CD4-positive, alpha-beta T cell (primary cell): ENCODE data around the gene ARPP21. TPM values are rescaled to one million over a fixed set of nuclear protein-coding genes. Genes with fewer than 3 reads are reported as not detected.

Source experiments
- ATAC-seq: fragments of 200-7000 bp; cut with Tn5 transposase; one replicate; pipeline ENCODE4 v1.10.0; 2022; ENCODE audit warnings: mild to moderate bottlenecking; ENCODE audit not compliant: poor library complexity
- CTCF ChIA-PET: fragments of 350-600 bp; sonication (Branson Sonifier 250); formaldehyde crosslinking; loops from one replicate; lab custom pipeline; 2021; ENCODE audit warnings: antibody characterized with exemption, inconsistent platforms; lab: Charles Lee
- POLR2A ChIA-PET: fragments of 350-600 bp; sonication (Branson Sonifier 250); formaldehyde crosslinking; loops from one replicate; lab custom pipeline; 2021; ENCODE audit warnings: antibody characterized with exemption, inconsistent platforms; lab: Charles Lee
- DNase-seq, 14 experiments: peaks; one replicate each; pipeline ENCODE4 v3.0.0-alpha.2; 2013 to 2020; ENCODE audit warnings: mixed read lengths in 2 of 14
- H3K27ac ChIP-seq, 2 donors: one replicate each; pipeline versions ENCODE4 v1.5.1 to v1.7.0; 2013; ENCODE audit warnings: low read length in 2 of 2, low read depth in 1 of 2, mild to moderate bottlenecking in 1 of 2
- H3K27me3 ChIP-seq, 2 experiments: 1 replicate in 1 of 2; 2 replicates in 1 of 2; pipeline versions ENCODE4 v1.6.1 to v1.7.0; 2013; ENCODE audit warnings: low read length in 2 of 2, control low read depth in 1 of 2, mild to moderate bottlenecking in 1 of 2, moderate library complexity in 1 of 2; ENCODE audit not compliant: insufficient read depth in 2 of 2, control insufficient read depth in 1 of 2
- H3K36me3 ChIP-seq: one replicate; pipeline ENCODE4 v1.6.1; 2013; ENCODE audit warnings: low read length, control low read depth; ENCODE audit not compliant: insufficient read depth
- H3K4me1 ChIP-seq: one replicate; pipeline ENCODE4 v1.6.1; 2013; ENCODE audit warnings: low read length, control low read depth; ENCODE audit not compliant: insufficient read depth
- H3K4me3 ChIP-seq: one replicate; pipeline ENCODE4 v1.5.1; 2013; ENCODE audit warnings: mild to moderate bottlenecking, low read length, moderate library complexity
- H3K9me3 ChIP-seq, 2 experiments: 1 replicate in 1 of 2; 2 replicates in 1 of 2; pipeline versions ENCODE4 v1.6.1 to v1.7.0; 2013; ENCODE audit warnings: low read length in 2 of 2, mild to moderate bottlenecking in 2 of 2, control low read depth in 1 of 2, moderate library complexity in 1 of 2; ENCODE audit not compliant: control insufficient read depth in 1 of 2, insufficient read depth in 1 of 2
- H3K27ac Mint-ChIP-seq: one replicate; pipeline ENCODE4 v1.8.0; 2020; ENCODE audit warnings: mixed read lengths
- H3K27me3 Mint-ChIP-seq: one replicate; pipeline ENCODE4 v1.8.0; 2021; ENCODE audit warnings: mixed read lengths
- H3K36me3 Mint-ChIP-seq: one replicate; pipeline ENCODE4 v1.8.0; 2021; ENCODE audit warnings: low read depth, mixed read lengths
- H3K4me1 Mint-ChIP-seq: one replicate; pipeline ENCODE4 v1.8.0; 2021; ENCODE audit warnings: low read depth, mixed read lengths
- H3K4me3 Mint-ChIP-seq: one replicate; pipeline ENCODE4 v1.8.0; 2020; ENCODE audit warnings: mild to moderate bottlenecking, mixed read lengths
- H3K9me3 Mint-ChIP-seq: one replicate; pipeline ENCODE4 v1.8.0; 2020; ENCODE audit warnings: mixed read lengths
- CTCF ChIP-seq: fragments of 200-600 bp; IDR thresholded peaks from one replicate; pipeline ENCODE4 v1.8.0; 2022; ENCODE audit warnings: antibody characterized with exemption, mild to moderate bottlenecking
- intact Hi-C, 2 experiments: fragments of 100-400 bp; cut with DNase I in 1 of 2; cut with micrococcal nuclease in 1 of 2; formaldehyde crosslinking; loops; one replicate each; pipeline versions ENCODE4 v1.15.1 to v1.9.0; 2023 to 2025; cut with DNase I, micrococcal nuclease
- total RNA-seq, 174 experiments: library from RNA in 2 of 174; stranded (reverse) in 2 of 174; gene quantifications; one replicate each; pipeline ENCODE4 v1.2.3 and lab custom pipeline; 2021 to 2026

Gene ARPP21
- total RNA-seq, 2 experiments from 2014 or later, result not detected

- H3K9me3 ChIP-seq, result no peaks in the 10 kb centered on the region
- H3K4me1 Mint-ChIP-seq, result no peaks in the 10 kb centered on the region
- H3K4me3 ChIP-seq, result no peak overlapping the region
- no peaks in the 10 kb centered on the region for H3K27me3 Mint-ChIP-seq
- ATAC-seq, result no peak
- H3K27me3 ChIP-seq, result no peaks in the 10 kb centered on the region
- no peaks in the 10 kb centered on the region for H3K36me3 ChIP-seq
- no peaks in the 10 kb centered on the region for H3K4me1 ChIP-seq
- no peaks in the 10 kb centered on the region for H3K9me3 Mint-ChIP-seq
- no peak overlapping the region for H3K4me3 Mint-ChIP-seq
- ChIA-PET POLR2A (no interaction called here), CTCF (no interaction called here)
- H3K36me3 Mint-ChIP-seq, result no peaks in the 10 kb centered on the region
- peak; percentile 16 for TF ChIP-seq CTCF
- no peak for DNase-seq
- intact Hi-C loops, result no loop called here
- H3K27ac Mint-ChIP-seq, result no peak overlapping the region
- H3K27ac ChIP-seq, result no peak overlapping the region
Observed at GRCh38 chr3:35748144-35748543, 108.8 kb downstream of the ARPP21 start.

DNA sequence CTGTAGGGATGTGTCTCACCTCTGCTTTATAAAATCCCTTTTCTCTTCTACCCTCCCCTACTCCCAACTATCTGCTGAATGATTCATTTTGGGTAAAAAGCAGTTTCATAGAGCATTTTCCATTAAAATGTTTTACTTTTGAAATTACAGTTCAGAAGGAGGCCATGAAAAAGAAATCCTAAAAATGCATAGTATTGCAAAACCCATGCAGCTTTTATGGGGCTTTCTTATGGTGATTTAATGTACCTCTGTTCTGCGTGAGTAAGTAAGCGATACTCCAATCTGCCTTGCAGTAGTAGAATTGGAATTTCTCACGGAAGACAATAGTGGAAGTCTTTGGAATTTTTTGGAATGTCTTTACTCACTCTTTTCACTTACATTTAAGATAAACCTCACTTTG, 111.9 kb downstream of the ARPP21 start:
- TF ChIP-seq CTCF, result no peak
- Mint-ChIP-seq H3K4me1 (no peaks in the 10 kb centered on the region), H3K36me3 (no peaks in the 10 kb centered on the region), H3K4me3 (no peak overlapping the region), H3K27me3 (no peaks in the 10 kb centered on the region), H3K9me3 (no peaks in the 10 kb centered on the region), H3K27ac (no peak overlapping the region)
- ATAC-seq, result no peak
- no peak overlapping the region for H3K27ac ChIP-seq
- DNase-seq, result no peak
- H3K36me3 ChIP-seq, result no peaks in the 10 kb centered on the region
- POLR2A ChIA-PET, result no interaction called here
- intact Hi-C loops, result no loop called here
- H3K4me3 ChIP-seq, result no peak overlapping the region
- no peaks in the 10 kb centered on the region for H3K4me1 ChIP-seq
- H3K9me3 ChIP-seq, result no peaks in the 10 kb centered on the region
- H3K27me3 ChIP-seq, result no peaks in the 10 kb centered on the region
- CTCF ChIA-PET, result no interaction called here

DNA sequence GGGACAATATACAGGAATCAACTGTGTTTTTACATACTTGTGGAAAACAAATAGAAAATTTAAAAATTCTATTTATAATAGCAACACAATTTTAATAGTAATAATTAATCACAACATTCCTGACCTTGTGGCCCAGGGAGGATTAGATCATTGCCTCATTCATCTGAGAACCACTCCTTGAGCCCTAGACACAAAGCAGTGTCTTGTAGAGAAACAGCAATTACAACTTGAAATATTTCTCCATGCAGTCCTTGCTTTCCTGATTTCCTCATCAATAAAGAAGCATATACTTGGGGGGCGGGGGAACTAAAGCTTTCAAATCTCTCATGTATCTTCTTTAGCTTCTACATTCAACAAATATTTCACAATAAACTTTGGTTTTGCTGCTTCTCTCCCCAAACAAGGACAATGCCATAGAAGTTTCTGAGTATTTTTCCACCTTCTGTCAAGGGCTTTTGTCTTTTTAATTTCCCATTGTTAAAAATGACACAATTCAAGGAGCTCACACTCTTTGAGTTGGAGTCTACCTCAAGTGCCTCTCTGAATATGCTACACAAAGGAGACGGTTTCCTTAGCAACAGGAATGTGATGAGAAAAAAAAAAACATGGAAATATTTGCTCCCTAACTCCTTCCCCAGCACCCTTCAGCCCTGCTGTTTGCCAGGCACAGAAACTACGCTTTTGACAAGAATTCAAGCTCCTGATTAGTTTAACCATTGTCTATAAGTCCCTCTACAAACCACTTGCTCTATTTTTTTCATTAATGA, 118.8 kb downstream of the ARPP21 start:
- H3K27me3 Mint-ChIP-seq, result no peaks in the 10 kb centered on the region
- no peaks in the 10 kb centered on the region for H3K9me3 Mint-ChIP-seq
- Histone ChIP-seq H3K36me3 (no peaks in the 10 kb centered on the region), H3K4me1 (no peaks in the 10 kb centered on the region), H3K27ac (no peak overlapping the region), H3K4me3 (no peak overlapping the region), H3K9me3 (no peaks in the 10 kb centered on the region), H3K27me3 (no peaks in the 10 kb centered on the region)
- no peaks in the 10 kb centered on the region for H3K36me3 Mint-ChIP-seq
- ATAC-seq (no peak), DNase-seq (no peak)
- no peak for TF ChIP-seq CTCF
- no peaks in the 10 kb centered on the region for H3K4me1 Mint-ChIP-seq
- H3K4me3 Mint-ChIP-seq, result no peak overlapping the region
- ChIA-PET CTCF (no interaction called here), POLR2A (no interaction called here)
- intact Hi-C loops, result no loop called here
- H3K27ac Mint-ChIP-seq, result no peak overlapping the region
